HEK293T (cell line): ENCODE data around the gene SORBS1.

Experiments
- BHLHE40 ChIP-seq: fragments of 450-650 bp; IDR thresholded peaks from 2 replicates; pipeline ENCODE4 v1.6.1; 2016; ENCODE audit warnings: mild to moderate bottlenecking, moderate library complexity, borderline replicate concordance
- ELF4 ChIP-seq: fragments of 450-650 bp; IDR thresholded peaks from 2 replicates; pipeline ENCODE4 v1.6.1; 2017; ENCODE audit warnings: antibody characterized with exemption
- FOXA1 ChIP-seq: fragments of 450-650 bp; IDR thresholded peaks from 2 replicates; pipeline ENCODE4 v1.6.1; 2016; ENCODE audit warnings: mild to moderate bottlenecking
- FOXK2 ChIP-seq: fragments of 450-650 bp; IDR thresholded peaks from 2 replicates; pipeline ENCODE4 v1.6.1; 2016; ENCODE audit warnings: mild to moderate bottlenecking
- FOXM1 ChIP-seq: fragments of 450-650 bp; IDR thresholded peaks from 2 replicates; pipeline ENCODE4 v1.6.1; 2017; ENCODE audit warnings: mild to moderate bottlenecking, borderline replicate concordance
- HDGF ChIP-seq: fragments of 450-650 bp; IDR thresholded peaks from 2 replicates; pipeline ENCODE4 v1.6.1; 2017; ENCODE audit warnings: antibody characterized with exemption, borderline replicate concordance
- L3MBTL2 ChIP-seq: fragments of 450-650 bp; conservative IDR thresholded peaks from 2 replicates; pipeline ENCODE4 v1.6.1; 2016; ENCODE audit warnings: mild to moderate bottlenecking
- LEF1 ChIP-seq: fragments of 450-650 bp; IDR thresholded peaks from 2 replicates; pipeline ENCODE4 v1.6.1; 2017; ENCODE audit warnings: mild to moderate bottlenecking, borderline replicate concordance
- NFRKB ChIP-seq: fragments of 450-650 bp; IDR thresholded peaks from 2 replicates; pipeline ENCODE4 v1.6.1; 2016; ENCODE audit warnings: mild to moderate bottlenecking, moderate library complexity
- SP1 ChIP-seq: fragments of 450-650 bp; IDR thresholded peaks from 2 replicates; pipeline ENCODE4 v1.6.1; 2017
- SUZ12 ChIP-seq: fragments of 450-650 bp; IDR thresholded peaks from 2 replicates; pipeline ENCODE4 v1.6.1; 2016; ENCODE audit warnings: mild to moderate bottlenecking
- TARDBP ChIP-seq: fragments of 450-650 bp; IDR thresholded peaks from 2 replicates; pipeline ENCODE4 v1.6.1; 2016
- ZNF384 ChIP-seq: fragments of 450-650 bp; IDR thresholded peaks from 2 replicates; pipeline ENCODE4 v1.6.1; 2016
- TF ChIP-seq, protein P1 (sequence below): fragments of 450-650 bp; IDR thresholded peaks from 2 replicates; pipeline ENCODE4 v1.6.1; 2016

GRCh38 chr10:95289921-95290421 is 271.2 kb downstream of the SORBS1 start:
- TF ChIP-seq BHLHE40 (no peak), ZNF384 (no peak), SUZ12 (no peak), NFRKB (no peak), SP1 (no peak), FOXA1 (no peak), HDGF (no peak), TARDBP (no peak), FOXM1 (no peak), FOXK2 (no peak), LEF1 (no peak), ELF4 (no peak), L3MBTL2 (no peak)
- TF ChIP-seq, protein P1, sequence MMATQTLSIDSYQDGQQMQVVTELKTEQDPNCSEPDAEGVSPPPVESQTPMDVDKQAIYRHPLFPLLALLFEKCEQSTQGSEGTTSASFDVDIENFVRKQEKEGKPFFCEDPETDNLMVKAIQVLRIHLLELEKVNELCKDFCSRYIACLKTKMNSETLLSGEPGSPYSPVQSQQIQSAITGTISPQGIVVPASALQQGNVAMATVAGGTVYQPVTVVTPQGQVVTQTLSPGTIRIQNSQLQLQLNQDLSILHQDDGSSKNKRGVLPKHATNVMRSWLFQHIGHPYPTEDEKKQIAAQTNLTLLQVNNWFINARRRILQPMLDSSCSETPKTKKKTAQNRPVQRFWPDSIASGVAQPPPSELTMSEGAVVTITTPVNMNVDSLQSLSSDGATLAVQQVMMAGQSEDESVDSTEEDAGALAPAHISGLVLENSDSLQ, result no peak
